B cell (primary cell): ENCODE measurements around the gene TLE7.

Experiments used
- CTCF ChIP-seq: fragments of 200-600 bp; IDR thresholded peaks from one replicate; pipeline ENCODE4 v1.8.0; 2022; ENCODE audit warnings: antibody characterized with exemption, mild to moderate bottlenecking
- EZH2 ChIP-seq: IDR thresholded peaks from 2 replicates; pipeline ENCODE4 v1.6.1; 2012; ENCODE audit warnings: borderline replicate concordance, low read depth, mild to moderate bottlenecking, moderate library complexity, low read length; ENCODE audit not compliant: insufficient read depth, poor library complexity, severe bottlenecking

DNA sequence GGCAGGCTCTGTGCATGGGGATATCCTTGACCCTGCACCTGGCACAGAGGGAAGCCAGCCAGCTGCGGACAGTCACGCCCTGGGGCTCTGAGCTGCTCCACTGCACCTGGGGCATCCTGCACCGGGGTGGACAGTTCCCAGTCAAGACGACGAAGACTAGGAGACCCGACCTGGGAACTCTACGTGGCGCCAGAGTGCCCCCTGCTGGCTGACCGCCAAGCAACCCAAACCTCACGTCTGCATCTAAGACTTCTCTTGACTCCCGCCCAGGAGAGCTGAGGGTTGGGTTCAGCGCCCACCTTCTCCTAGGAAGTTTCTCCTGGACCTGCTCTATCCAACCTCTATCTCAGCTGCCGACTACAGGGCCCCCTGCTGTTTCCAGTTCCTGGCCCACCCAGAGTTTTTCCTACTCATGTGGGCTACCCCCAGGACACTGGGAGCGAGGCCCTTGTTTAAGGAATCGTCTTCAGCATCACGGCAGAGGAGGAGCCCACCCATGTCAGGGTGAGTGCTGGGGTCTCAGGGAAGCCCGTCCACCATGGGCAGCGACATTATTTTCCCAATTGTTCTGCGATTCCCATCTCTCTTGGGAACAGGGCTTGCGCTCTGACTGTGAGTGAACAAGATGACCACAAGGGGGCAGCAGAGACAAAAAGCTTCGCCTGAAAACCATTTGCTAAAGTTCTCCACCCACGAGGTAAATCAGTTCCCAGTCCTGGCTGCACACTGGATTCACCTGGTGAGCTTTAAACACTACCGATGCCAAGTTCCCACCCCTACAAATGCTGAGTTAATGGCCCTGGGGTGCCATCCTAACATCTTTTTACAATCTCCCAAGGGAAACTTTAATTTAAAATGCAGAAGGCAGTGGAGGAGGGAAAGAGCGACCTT is 29.3 kb downstream of the TLE7 start:
- peak; percentile 89 for TF ChIP-seq CTCF
- no peak for TF ChIP-seq EZH2
